M059J (cell line): ENCODE measurements around the gene FLYWCH1. TPM values are rescaled to one million over a fixed set of nuclear protein-coding genes. Genes with fewer than 3 reads are reported as not detected.

Experiments used
- DNase-seq: peaks from one replicate; pipeline ENCODE4 v3.0.0-alpha.2; 2012; ENCODE audit warnings: low read depth
- total RNA-seq: library from RNA; depleted of rRNA; stranded (reverse); fragments of >200 nt; shearing (Covaris generic); gene quantifications from 2 replicates; pipeline ENCODE4 v1.2.3, GENCODE V29; 2014

Gene FLYWCH1
- total RNA-seq, 1 experiment from 2014 or later: 34.0 TPM

DNA sequence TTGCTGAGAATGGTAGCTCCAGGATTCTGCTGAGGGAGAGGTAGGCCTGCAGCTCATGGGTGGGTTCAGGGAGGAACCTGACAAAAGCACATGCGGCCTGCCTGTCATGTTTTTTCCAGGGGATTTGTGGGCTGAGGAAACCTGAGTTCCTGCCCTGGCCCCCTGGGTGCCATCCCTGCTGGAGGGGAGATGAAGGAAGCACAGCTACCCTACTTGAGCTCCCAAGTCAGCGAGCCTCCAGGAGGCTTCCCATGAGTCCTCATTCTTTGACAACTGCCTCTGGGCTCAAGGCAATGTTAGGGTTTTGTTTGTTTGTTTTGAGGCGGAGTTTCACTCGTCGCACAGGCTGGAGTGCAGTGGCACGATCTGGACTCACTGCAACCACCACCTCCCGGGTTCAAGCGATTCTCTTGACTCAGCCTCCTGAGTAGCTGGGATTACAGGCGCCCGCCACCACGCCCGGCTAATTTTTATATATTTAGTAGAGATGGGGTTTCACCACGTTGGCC, 12.1 kb upstream of the FLYWCH1 start:
- DNase-seq: no peak

- no peak for DNase-seq
Observed at GRCh38 chr16:2900526-2901075, 11.1 kb upstream of the FLYWCH1 start.

GRCh38 chr16:2902337-2903130, 9.2 kb upstream of the FLYWCH1 start:
- DNase-seq: peak; percentile 28

GRCh38 chr16:2904100-2904921, 7.4 kb upstream of the FLYWCH1 start:
- DNase-seq: peak; percentile 83

GRCh38 chr16:2904922-2905240, 6.8 kb upstream of the FLYWCH1 start:
- DNase-seq: no peak

DNA sequence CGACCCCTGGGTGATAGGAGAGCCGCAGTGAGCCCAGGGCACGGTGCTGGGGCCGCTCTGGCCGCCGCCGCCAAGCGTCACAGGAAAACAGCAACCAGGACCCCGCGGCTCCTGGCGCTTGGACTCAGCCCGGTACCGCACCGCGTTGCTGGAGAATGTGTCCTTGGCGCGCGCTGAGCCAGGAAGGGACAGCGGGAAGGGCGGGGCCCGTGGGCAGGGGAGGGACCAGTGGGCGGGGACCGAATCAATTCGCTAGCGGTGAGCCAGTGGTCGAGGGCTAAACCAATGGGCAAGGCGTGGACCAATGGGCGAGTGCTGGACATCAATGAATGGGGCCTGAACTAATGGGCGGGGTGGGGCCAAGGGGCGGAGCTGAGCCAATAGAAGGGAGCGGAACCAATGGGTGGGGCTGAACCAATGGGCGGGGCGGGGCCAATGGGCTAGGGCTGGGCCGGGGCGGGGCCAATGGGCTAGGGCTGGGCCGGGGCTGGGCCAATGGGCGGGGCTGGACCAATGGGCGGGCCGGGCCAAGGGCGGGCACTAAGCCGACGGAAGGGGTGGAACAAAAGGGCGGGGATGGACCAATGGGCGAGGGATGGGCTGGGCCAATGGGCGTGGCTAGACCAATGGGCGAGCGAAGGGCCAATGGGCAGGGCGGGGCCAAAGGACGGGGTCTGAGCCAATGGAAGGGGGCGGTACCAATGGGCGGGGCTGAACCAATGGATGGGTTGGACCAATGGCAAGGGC, 6.3 kb upstream of the FLYWCH1 start:
- DNase-seq: peak; percentile 99

GRCh38 chr16:2905988-2906387, 5.7 kb upstream of the FLYWCH1 start:
- DNase-seq: no peak

DNA sequence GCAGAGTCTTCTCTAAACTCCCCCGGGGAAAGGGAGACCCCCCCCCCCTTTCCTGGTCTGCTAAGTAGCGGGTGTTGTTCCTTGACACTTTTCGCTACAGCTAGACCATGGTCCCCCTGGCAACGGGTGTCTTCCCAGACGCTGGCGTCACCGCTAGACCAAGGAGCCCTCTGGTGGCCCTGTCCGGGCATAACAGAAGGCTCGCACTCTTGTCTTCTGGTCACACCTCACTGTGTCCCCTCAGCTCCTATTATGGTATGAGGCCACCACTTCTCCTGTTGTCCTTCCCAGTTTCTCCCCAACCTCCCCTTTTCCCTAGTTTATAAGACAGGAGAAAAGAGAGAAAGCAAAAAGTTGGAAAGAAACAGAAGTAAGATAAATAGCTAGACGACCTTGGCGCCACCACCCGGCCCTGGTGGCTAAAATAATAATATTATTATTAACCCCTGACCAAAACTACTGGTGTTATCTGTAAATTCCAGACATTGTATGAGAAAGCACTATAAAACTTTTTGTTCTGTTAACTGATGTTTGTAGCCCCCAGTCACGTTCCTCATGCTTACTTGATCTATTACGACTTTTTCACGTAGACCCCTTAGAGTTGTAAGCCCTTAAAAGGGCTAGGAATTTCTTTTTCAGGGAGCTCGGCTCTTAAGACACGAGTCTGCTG, 4.5 kb upstream of the FLYWCH1 start:
- DNase-seq: peak; percentile 69

GRCh38 chr16:2910441-2910969, 1.2 kb upstream of the FLYWCH1 start:
- DNase-seq: no peak

- DNase-seq: peak; percentile 61
Observed at GRCh38 chr16:2912330-2913199, 834 bp downstream of the FLYWCH1 start.

- no peak for DNase-seq
Observed at GRCh38 chr16:2913603-2914002, 1.9 kb downstream of the FLYWCH1 start.

- DNase-seq: no peak
Observed at GRCh38 chr16:2914233-2914632, 2.5 kb downstream of the FLYWCH1 start.

- DNase-seq: peak; percentile 13
Observed at GRCh38 chr16:2915196-2915929, 3.6 kb downstream of the FLYWCH1 start.

GRCh38 chr16:2919511-2920255, 8.0 kb downstream of the FLYWCH1 start:
- peak; percentile 54 for DNase-seq

- DNase-seq: no peak
Observed at GRCh38 chr16:2923481-2923880, 11.8 kb downstream of the FLYWCH1 start.

- DNase-seq: no peak
Observed at GRCh38 chr16:2924901-2925755, 13.4 kb downstream of the FLYWCH1 start.

DNA sequence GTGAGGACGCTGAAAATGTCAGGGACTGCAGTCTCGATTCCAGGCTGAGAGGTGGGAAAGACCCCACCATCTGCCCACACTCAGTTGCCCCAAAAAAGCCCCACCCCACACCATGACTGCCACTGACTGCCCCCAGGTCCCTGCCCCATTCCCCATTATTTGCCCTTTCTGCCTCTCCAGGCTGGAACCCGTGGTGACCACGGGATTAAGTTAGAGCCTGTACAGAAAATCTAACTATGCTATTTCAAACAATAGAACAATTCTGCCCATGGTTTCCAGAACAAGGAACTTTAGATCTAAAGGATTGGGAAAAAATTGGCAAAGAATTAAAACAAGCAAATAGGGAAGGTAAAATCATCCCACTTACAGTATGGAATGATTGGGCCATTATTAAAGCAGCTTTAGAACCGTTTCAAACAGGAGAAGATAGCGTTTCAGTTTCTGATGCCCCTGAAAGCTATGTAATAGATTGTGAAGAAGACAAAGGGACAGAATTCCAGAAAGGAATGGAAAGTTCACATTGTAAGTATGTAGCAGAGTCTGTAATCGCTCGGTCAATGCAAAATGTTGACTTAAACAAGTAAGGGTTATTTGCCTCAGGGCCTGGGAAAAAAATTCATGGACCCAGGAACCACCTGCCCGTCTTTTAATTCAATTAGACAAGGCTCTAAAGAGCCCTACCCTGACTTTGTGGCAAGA, 14.4 kb downstream of the FLYWCH1 start:
- no peak for DNase-seq
